RWPE2 (cell line): ENCODE measurements around the gene RINT1.
"Not testable (repeated sequence)": the region's sequence is repeated elsewhere in the genome, so short reads cannot be mapped to it uniquely, and the experiment has no call there.

Experiments used
- ATAC-seq: fragments of 200-7000 bp; cut with Tn5 transposase; 3 replicates; pipeline ENCODE4 v1.9.1; 2021; ENCODE audit warnings: low read depth
- DNase-seq: peaks from one replicate; pipeline ENCODE4 v3.0.0-alpha.2; 2020; ENCODE audit warnings: low spot score
- H3K27ac ChIP-seq: fragments of 450-650 bp; 2 replicates; pipeline ENCODE4 v1.5.1; 2017; ENCODE audit warnings: mild to moderate bottlenecking; ENCODE audit not compliant: poor library complexity, severe bottlenecking
- H3K27me3 ChIP-seq: fragments of 250-450 bp; sonication (Bioruptor Pico); 2 replicates; pipeline ENCODE4 v1.5.1; 2021; ENCODE audit warnings: mild to moderate bottlenecking, moderate library complexity; ENCODE audit not compliant: insufficient read depth, poor library complexity, severe bottlenecking
- H3K36me3 ChIP-seq: fragments of 250-450 bp; sonication (Bioruptor Pico); 2 replicates; pipeline ENCODE4 v1.5.1; 2020; ENCODE audit warnings: low read depth, mild to moderate bottlenecking, moderate library complexity
- H3K4me1 ChIP-seq: fragments of 250-450 bp; sonication (Bioruptor Pico); 2 replicates; pipeline ENCODE4 v1.5.1; 2021; ENCODE audit warnings: mild to moderate bottlenecking, moderate library complexity; ENCODE audit not compliant: insufficient read depth, poor library complexity, severe bottlenecking
- H3K4me3 ChIP-seq: fragments of 250-450 bp; sonication (Bioruptor Pico); 2 replicates; pipeline ENCODE4 v1.5.1; 2021; ENCODE audit warnings: mild to moderate bottlenecking, moderate library complexity; ENCODE audit not compliant: severe bottlenecking
- H3K9me3 ChIP-seq: fragments of 250-450 bp; sonication (Bioruptor Pico); 2 replicates; pipeline ENCODE4 v1.5.1; 2021; ENCODE audit warnings: mild to moderate bottlenecking, moderate library complexity; ENCODE audit not compliant: severe bottlenecking
- TF ChIP-seq, protein P1 (sequence below): fragments of 450-650 bp; IDR thresholded peaks from one replicate; pipeline ENCODE4 v1.5.1; 2017; ENCODE audit warnings: mild to moderate bottlenecking, moderate library complexity; ENCODE audit not compliant: poor library complexity, severe bottlenecking

RINT1 gene

DNA sequence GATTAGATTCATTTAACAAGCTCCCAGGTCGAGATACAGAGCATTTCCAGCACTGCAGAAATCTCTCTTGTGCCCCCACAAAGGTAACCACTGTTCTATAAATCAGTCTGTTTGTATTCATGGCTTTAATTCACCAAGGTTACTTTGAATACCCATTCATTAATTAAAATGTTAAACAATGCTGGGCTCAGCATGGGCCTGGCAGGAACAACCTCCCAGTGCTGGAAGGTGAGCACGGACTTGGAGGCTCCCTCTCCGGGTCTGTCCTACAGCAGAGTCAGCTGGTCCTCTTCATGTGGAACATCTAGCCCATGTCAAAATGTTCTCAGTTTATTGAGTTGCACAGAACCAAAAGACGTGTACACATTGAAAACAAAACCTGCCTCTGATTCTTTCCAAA is 64.9 kb downstream of the RINT1 start:
- Histone ChIP-seq H3K36me3 (no peaks in the 10 kb centered on the region), H3K27me3 (no peaks in the 10 kb centered on the region), H3K27ac (no peak overlapping the region), H3K9me3 (no peaks in the 10 kb centered on the region), H3K4me3 (no peak overlapping the region), H3K4me1 (no peaks in the 10 kb centered on the region)
- TF ChIP-seq, protein P1, sequence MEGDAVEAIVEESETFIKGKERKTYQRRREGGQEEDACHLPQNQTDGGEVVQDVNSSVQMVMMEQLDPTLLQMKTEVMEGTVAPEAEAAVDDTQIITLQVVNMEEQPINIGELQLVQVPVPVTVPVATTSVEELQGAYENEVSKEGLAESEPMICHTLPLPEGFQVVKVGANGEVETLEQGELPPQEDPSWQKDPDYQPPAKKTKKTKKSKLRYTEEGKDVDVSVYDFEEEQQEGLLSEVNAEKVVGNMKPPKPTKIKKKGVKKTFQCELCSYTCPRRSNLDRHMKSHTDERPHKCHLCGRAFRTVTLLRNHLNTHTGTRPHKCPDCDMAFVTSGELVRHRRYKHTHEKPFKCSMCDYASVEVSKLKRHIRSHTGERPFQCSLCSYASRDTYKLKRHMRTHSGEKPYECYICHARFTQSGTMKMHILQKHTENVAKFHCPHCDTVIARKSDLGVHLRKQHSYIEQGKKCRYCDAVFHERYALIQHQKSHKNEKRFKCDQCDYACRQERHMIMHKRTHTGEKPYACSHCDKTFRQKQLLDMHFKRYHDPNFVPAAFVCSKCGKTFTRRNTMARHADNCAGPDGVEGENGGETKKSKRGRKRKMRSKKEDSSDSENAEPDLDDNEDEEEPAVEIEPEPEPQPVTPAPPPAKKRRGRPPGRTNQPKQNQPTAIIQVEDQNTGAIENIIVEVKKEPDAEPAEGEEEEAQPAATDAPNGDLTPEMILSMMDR, result no peak
- no peak for ATAC-seq
- no peak for DNase-seq

DNA sequence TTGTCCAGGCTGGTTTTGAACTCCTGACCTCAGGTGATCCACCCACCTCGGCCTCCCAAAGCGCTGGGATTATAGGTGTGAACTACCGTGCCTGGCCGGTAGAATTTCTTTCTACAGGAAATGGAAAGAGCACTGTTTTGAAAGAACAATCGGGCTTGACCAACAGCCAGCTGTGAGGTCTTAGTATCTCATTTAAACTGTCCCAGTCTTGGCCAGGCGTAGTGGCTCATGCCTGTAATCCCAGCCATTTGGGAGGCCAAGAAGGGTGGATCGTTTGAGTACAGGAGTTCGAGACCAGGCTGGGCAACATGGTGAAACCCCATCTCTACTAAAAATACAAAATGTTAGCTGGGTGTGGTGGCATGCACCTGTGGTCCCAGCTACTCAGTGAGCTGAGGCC is 67.1 kb downstream of the RINT1 start:
- ATAC-seq, H3K27ac ChIP-seq, H3K36me3 ChIP-seq, H3K4me1 ChIP-seq, H3K9me3 ChIP-seq, H3K4me3 ChIP-seq, DNase-seq, H3K27me3 ChIP-seq: not testable (repeated sequence)

DNA sequence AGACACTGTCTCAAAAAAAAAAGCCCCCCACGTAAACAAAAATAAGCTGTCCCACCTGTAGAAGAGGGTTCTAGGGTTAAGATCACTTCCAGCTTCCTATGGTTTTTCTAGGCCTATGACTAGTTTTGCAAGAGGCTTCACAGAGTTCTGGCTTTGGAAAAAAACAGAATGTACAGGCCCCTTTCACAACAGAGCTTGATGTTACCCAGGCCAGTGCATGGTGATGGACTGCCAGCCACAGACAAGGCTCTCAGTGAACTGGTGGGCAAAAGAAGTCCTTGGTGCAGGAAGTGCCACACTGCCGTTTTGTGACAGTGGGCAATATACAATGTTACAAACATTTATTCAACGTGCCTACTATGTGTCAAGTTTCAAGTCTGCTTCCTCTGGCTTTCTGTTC is 67.5 kb downstream of the RINT1 start:
- H3K9me3 ChIP-seq, result no peaks in the 10 kb centered on the region
- TF ChIP-seq, protein P1, result no peak
- no peak overlapping the region for H3K27ac ChIP-seq
- H3K4me3 ChIP-seq, result no peak overlapping the region
- H3K4me1 ChIP-seq, result no peaks in the 10 kb centered on the region
- ATAC-seq (no peak), DNase-seq (no peak)
- H3K27me3 ChIP-seq, result no peaks in the 10 kb centered on the region
- H3K36me3 ChIP-seq, result no peaks in the 10 kb centered on the region

DNA sequence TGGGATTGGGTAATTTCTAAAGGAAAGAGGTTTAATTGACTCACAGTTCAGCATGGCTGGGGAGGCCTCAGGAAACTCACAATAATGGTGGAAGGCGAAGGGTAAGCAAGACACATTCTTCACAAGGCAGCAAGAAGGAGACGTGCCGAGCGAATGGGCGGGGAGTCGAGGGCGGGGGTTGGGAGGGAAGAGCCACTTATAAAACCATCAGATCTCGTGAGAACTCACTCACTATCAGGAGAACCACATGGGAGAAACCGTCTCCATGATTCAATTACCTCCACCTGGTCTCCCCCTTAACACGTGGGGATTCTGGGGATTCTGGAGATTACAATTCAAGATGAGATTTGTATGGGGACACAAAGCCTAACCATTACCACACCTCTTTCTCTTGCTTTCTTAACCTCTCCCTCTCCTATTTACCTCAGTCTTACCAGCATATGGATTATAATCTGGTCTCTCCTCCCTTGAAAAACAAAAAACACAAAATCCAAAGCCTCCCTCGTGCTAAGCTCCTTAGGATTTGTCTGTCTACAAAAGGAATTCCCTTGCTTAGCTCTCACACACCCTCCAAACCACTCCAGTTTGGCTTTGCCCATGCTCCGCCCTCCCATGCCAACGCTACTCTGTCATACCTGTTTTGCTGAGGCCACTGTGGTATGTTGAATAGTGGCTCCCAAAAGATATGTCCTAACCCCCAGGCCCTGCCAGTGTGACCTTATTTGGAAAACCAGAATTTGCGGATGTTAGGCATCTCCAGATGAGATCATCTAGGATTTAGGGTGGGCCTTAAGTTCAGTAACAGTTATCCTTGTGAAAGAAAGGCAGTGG is 68.9 kb downstream of the RINT1 start:
- Histone ChIP-seq H3K27ac (no peak overlapping the region), H3K36me3 (no peaks in the 10 kb centered on the region), H3K27me3 (no peaks in the 10 kb centered on the region), H3K4me1 (no peaks in the 10 kb centered on the region), H3K4me3 (no peak overlapping the region), H3K9me3 (no peaks in the 10 kb centered on the region)
- ATAC-seq (peak; percentile 62), DNase-seq (no peak)
- TF ChIP-seq, protein P1, result no peak

DNA sequence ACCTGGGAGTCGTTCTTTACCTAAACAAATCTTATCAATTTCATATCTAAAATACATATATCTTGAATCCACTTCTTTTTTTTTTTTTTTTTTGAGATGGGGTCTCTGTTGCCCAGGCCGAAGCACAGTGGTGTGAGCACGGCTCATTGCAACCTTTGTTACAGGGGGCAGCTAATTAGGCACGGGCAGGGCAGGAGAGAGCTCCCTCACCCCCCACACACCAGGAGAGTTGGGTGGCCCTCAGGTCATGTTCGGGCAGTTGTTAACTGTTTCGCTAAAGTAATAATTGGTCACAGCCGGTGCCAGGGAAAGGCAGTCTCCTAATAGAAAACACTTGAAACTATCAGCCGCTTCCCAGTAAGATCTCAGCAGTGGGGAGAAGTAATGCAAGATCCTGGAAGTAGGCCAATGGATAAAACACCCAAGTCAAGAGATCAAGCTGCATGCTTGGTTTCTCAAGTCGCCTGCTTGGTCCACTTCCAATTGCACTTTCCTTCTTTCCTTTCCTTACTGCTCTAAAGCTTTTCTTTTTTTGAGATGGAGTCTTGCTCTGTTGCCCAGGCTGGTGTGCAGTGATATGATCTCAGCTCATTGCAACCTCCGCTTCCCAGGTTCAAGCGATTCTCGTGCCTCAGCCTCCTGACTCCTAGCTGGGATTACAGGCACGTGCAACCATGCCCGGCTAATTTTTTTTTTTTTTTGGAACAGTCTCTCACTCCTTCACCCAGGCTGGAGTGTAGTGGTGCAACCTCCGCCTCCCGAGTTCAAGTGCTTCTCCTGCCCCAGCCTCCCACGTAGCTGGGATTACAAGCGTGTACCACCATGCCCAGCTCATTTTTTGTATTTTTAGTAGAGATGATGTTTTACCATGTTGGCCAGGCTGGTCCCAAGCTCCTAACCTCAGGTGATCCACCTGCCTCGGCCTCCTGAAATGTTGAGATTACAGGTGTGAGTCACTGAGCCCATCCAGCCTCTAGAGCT is 70.6 kb downstream of the RINT1 start:
- Histone ChIP-seq H3K27me3 (no peaks in the 10 kb centered on the region), H3K27ac (no peak overlapping the region), H3K4me1 (no peaks in the 10 kb centered on the region), H3K4me3 (no peak overlapping the region), H3K36me3 (no peaks in the 10 kb centered on the region), H3K9me3 (no peaks in the 10 kb centered on the region)
- no peak for DNase-seq
- ATAC-seq, result no peak
- TF ChIP-seq, protein P1, result no peak
